ENCODE measurements around the gene NAT8.
"Not testable (repeated sequence)": the region's sequence is repeated elsewhere in the genome, so short reads cannot be mapped to it uniquely, and the experiment has no call there.

The NAT8 gene

DNA sequence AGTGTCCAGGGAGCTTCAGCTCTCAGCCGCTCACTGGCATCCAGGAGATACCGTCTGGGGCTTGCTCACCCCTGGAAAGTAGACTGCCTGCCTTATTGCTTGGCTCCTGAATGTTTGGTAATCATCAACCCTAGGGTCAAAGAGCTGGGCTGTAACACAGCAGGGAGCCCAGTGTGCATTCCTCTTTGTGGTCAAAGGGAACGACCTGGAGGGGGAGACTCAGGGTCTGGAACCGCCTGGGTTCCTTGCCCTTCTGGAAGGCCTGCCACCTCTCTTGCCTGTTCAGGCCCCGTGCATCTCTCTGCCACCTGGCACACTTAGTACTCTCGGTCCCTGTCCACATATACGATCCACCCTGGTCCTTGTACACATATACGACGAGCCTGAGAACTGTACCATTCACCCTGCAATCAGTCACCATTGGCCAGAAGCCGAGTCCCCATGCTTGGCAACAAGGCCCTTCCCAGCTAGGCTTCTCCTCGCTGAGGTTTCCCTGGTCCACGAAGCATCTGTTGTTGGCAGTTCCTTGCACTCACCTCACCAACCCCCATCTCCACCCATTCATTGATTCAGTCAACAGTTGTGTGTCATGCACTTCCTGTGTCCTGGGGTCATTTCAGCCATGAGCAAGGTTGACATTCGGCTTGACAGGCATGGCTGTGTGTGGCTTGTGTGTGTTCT, at the start of gene NAT8:
Gene NAT8, minus strand, starts transcription at position 85 of the 681 bp plus-strand sequence. CDS start 794 bp downstream, outside the sequence.
- peak; percentile 1 for DNase-seq (ENCODE audit: low read depth)
- TF ChIP-seq CTCF (conservative IDR thresholded peaks at IDR 0.05; ENCODE audit: low read depth, low read length) = no peak
- H3K4me3 ChIP-seq (ENCODE audit: low read depth, low read length) = no peak within 1 kb of the TSS

DNA sequence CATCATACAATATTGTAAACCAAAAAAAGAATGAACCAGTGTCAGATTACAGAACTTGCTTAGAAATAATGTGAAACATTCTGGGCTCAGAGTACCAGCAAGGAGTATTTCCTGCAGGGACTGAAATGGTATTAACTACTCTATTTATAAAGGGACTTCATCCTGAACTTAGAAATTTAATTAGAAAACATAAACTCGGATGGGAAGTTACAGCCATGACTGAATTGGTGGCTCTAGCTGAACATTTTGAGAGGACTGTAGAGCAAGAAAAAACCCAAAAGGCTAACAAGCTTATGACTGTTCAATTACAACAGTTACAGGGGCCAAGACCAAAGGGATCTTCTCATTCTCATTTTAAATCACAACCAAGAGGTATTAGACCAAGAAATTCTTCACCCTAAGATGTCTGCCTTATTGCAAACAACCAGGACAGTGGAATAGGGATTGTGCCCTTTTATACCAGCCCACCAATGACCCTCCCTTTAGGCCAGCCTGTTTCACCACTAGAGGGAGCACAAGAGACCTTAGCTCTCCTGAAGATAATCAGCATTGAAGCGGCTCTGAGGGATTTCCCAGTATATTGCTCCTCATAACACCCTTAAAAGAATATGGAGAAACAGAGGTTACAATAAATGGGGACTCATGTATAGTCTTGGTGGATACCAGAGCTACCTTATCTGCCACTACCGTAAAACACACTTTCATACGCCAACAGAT, 48.3 kb upstream of the NAT8 start:
- peak; percentile 63 for TF ChIP-seq CTCF (conservative IDR thresholded peaks at IDR 0.05; ENCODE audit: low read depth, low read length)
- peak; percentile 26 for DNase-seq (ENCODE audit: low read depth)
- H3K4me3 ChIP-seq (ENCODE audit: low read depth, low read length) = not testable (repeated sequence)

- H3K4me3 ChIP-seq (ENCODE audit: low read depth, low read length) = not testable (repeated sequence)
Measured at GRCh38 chr2:73688494-73688893, 46.3 kb upstream of the NAT8 start.

DNA sequence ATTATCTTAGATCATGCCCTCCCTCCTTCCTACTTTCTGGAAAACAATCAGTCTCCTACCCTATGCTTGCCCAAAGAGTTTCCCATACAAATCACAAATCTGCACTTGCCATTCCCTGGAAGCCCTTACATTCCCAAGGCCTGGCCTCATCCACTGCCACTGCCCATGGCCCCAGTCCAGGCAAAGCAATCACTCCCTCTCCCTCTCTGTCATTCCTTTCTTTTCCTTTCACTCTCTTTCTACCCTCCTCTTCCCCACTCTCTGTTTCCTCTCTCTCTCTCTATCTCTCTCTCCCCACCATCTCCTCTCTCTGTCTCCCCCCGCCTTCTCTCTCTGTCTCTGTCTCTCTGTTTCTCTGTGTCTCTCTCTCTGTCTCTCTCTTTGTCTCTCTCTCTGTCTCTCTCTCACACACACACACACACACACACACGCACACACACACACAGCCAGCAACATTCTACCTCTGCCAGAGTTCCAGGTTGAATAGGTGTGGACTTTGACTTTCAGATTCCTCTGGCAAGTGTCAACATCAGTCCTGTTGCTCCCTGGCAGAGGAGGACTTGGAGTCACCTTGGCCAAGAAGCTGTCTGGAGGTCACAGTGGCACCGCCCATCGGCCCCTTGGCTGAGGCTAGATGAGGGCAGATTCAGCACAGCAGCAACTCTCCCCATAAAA, 43.7 kb upstream of the NAT8 start:
- DNase-seq (ENCODE audit: low read depth) = no peak
- no peak for TF ChIP-seq CTCF (conservative IDR thresholded peaks at IDR 0.05; ENCODE audit: low read depth, low read length)
- H3K4me3 ChIP-seq (ENCODE audit: low read depth, low read length) = no peak overlapping the region

More at GRCh38 chr2:73688494-73688893, 46.3 kb upstream of the NAT8 start:
- not testable (repeated sequence) for DNase-seq (ENCODE audit: low read depth)

DNA sequence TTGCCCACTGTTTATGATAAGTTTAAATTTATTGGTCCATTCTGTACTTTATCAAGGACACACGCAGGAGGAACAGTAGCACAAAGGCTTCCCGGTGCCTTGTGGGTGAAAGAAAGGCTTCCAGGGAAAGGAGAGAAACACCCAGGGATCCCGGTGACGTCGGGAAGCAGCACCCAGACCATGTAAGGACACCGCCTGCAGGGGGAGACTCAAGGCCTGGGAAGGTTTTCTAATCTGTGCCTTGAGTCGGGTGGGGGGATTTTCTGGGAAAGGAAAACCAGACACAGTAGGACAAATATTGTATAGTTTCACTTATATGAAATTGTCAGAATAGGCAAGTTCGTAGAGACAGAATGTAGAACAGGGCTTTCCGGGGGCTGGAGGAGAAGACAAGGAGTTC, 42.7 kb upstream of the NAT8 start:
- peak; percentile 21 for TF ChIP-seq CTCF (conservative IDR thresholded peaks at IDR 0.05; ENCODE audit: low read depth, low read length)
- not testable (repeated sequence) for H3K4me3 ChIP-seq (ENCODE audit: low read depth, low read length)
- DNase-seq (ENCODE audit: low read depth) = peak; percentile 2

- not testable (repeated sequence) for H3K4me3 ChIP-seq (ENCODE audit: low read depth, low read length); DNase-seq (ENCODE audit: low read depth)
Measured at GRCh38 chr2:73684325-73684724, 42.1 kb upstream of the NAT8 start.

DNA sequence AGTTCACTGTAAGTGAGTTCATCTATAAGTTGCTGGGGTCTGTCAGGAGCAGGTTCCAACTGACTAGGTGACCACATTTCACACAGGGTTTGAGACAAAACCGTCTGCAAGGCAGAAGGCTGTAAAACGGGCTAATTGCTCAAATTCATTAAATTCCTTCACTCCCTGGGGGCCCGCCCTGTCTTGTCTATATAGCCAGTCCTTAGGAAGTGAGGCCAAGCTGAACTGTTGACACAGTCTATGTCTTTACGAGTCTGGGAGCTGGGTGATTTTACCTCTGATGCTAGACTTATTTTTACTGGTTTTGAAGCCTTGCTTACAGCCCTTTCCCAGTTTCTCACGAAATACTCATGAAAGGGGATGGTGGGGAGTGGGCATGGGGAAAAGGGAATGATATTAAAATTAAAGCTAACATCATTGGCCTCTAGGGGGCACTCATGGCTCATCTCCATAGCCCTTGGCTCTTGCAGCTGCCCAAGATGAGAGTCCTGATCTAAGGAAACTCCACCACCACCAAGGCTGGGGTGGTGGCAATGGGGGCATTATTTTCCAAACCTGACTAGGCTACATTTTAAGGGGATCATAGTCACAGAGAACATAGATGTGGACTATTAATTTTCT, 37.8 kb upstream of the NAT8 start:
- H3K4me3 ChIP-seq (ENCODE audit: low read depth, low read length) = not testable (repeated sequence)
- DNase-seq (ENCODE audit: low read depth) = peak; percentile 35
- peak; percentile 58 for TF ChIP-seq CTCF (conservative IDR thresholded peaks at IDR 0.05; ENCODE audit: low read depth, low read length)

DNA sequence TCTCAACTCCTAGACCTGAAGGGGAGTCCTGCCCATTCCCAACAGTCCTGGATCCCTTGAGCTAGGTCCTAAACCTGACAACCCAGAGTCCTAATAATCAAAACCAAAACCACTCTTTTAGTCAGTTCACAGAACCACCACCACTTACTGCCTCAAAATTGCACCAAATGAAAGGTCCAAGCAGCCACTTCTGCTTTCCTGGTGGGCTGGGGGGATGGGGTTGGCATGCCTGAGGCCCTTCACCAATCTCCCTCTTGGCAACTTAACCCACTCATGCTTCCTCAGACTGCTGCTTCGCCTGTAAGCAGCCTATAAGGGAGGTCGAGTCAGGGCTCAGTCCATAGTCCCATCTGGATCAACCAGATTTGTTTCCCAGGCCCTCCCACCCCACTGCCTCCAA, 37.0 kb upstream of the NAT8 start:
- not testable (repeated sequence) for DNase-seq (ENCODE audit: low read depth); H3K4me3 ChIP-seq (ENCODE audit: low read depth, low read length)

DNA sequence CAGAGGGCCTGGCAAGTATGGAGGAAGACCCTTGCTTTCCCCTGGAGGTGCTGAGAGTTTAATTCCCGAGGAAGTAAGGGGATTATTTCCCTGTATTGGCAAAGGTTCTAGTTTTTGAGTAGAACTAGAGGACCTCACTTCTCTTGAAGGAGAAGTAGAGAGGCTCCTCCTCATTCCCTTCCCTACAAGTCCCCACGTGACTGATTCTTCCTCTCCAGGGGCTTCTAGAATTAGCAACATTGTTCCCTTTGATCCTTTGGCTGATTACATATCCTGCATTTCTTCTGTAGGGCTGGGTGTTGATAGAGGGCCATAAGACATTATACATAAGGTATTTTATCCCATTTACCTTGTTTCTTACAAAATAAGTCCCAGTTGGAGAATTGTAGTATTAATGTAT, 35.8 kb upstream of the NAT8 start:
- not testable (repeated sequence) for DNase-seq (ENCODE audit: low read depth); H3K4me3 ChIP-seq (ENCODE audit: low read depth, low read length)

- not testable (repeated sequence) for H3K4me3 ChIP-seq (ENCODE audit: low read depth, low read length); DNase-seq (ENCODE audit: low read depth)
Measured at GRCh38 chr2:73676211-73676610, 34.0 kb upstream of the NAT8 start.

DNA sequence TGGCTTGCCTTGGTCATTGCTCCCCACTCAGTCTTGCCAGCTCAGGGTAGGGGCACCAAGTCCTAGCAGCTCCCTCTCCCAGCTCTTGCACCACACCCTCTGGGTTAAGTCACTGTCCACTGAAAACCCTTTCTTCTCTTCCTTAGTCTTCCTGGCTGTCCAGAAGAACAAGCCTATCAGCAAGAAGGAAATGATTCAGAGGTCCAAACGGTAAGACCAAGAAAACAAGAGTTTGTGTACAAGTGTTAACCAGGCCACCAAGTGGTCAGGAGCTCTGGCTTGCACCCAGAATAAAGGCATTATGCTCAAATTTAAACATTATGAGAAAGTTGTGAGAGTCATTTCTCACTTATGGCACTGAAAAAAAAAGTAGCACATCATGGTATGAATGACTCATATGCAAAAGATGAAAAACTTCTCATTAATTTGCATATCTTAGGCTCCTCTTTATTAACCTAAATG, 32.5 kb upstream of the NAT8 start:
- not testable (repeated sequence) for H3K4me3 ChIP-seq (ENCODE audit: low read depth, low read length)
- peak; percentile 1 for DNase-seq (ENCODE audit: low read depth)

GRCh38 chr2:73669976-73670375, 27.8 kb upstream of the NAT8 start:
- DNase-seq (ENCODE audit: low read depth); H3K4me3 ChIP-seq (ENCODE audit: low read depth, low read length): not testable (repeated sequence)
